HFF-Myc (cell line): ENCODE results near the gene TRABD2B.

Source experiments
- DNase-seq: peaks from one replicate; pipeline ENCODE4 v3.0.0-alpha.2; 2011; ENCODE audit warnings: low read depth; ENCODE audit errors: extremely low read depth
- H3K4me3 ChIP-seq: replicated peaks from 2 replicates; pipeline ENCODE4 v1.5.1; 2011; ENCODE audit warnings: low read depth, mild to moderate bottlenecking, control low read depth, low read length
- TF ChIP-seq, protein P1 (sequence below): IDR thresholded peaks from 2 replicates; pipeline ENCODE4 v1.5.1; 2012; ENCODE audit warnings: mild to moderate bottlenecking, low read depth, low read length, control low read depth; ENCODE audit errors: missing control alignments

TRABD2B gene

DNA sequence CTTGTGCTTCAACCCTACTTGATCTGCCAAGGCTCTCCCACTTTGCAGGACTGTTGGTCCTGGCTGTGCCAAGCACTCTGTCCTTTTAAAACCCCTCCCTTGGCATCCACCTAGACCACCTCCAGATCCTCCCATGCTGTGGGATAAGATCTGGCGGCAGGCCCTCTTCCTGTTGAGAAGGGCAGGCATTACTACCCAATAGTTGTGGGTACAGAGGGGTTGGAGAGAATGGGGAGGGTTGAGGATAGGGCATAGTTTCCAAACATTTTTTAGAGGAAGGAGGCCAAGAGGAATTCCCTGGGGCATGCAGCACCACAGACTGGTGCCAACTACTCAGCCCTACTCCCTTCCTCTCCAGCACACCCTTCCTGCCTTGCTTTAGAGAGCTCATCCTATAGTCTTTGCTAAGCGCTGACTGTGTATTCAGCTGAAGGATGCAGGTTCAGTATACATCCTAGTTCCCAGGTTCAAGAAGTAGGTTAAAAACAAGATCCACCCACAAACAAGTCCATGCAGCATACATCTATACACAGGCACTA, 70.7 kb downstream of the TRABD2B start:
- TF ChIP-seq, protein P1, sequence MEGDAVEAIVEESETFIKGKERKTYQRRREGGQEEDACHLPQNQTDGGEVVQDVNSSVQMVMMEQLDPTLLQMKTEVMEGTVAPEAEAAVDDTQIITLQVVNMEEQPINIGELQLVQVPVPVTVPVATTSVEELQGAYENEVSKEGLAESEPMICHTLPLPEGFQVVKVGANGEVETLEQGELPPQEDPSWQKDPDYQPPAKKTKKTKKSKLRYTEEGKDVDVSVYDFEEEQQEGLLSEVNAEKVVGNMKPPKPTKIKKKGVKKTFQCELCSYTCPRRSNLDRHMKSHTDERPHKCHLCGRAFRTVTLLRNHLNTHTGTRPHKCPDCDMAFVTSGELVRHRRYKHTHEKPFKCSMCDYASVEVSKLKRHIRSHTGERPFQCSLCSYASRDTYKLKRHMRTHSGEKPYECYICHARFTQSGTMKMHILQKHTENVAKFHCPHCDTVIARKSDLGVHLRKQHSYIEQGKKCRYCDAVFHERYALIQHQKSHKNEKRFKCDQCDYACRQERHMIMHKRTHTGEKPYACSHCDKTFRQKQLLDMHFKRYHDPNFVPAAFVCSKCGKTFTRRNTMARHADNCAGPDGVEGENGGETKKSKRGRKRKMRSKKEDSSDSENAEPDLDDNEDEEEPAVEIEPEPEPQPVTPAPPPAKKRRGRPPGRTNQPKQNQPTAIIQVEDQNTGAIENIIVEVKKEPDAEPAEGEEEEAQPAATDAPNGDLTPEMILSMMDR = no peak
- no peak for DNase-seq
- H3K4me3 ChIP-seq = no peak overlapping the region

DNA sequence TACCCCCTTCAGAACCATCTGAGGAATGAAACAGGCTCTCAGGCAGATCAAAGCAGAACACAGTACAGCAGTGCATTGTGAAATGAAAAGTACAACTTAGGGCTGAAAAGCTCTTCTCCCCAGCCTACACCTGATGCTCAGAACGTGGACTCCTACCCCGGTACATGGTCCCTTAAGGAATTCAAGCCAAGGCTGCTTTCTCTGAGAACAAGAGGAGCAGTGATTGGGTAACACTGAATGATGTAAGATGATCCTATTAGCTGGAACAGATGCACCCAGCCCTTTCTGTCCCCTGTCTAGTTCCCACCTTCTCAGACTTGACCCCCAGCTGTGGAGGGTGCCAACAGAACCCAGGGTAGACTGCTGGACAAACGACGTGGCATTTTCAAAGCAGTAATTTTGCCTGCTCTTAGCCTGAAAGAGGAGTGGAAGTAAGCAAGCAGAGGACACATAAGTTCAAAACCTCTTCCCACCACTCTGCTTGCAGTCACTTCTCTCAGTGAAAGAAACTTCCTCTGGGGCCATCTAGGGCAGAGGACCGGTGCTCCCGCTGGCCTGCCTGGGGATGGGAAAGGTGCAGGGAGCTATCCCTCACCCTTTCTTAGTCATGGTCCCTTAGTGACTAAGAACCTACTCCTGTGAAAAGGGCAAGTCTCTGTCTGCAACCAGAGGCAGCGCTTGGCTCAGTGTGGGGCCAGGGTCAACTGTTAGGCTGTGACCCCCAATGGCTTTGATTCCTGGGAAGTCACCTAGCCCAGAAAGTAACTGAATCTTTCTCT, 72.7 kb downstream of the TRABD2B start:
- no peak for DNase-seq
- TF ChIP-seq, protein P1 = no peak
- no peak overlapping the region for H3K4me3 ChIP-seq

DNA sequence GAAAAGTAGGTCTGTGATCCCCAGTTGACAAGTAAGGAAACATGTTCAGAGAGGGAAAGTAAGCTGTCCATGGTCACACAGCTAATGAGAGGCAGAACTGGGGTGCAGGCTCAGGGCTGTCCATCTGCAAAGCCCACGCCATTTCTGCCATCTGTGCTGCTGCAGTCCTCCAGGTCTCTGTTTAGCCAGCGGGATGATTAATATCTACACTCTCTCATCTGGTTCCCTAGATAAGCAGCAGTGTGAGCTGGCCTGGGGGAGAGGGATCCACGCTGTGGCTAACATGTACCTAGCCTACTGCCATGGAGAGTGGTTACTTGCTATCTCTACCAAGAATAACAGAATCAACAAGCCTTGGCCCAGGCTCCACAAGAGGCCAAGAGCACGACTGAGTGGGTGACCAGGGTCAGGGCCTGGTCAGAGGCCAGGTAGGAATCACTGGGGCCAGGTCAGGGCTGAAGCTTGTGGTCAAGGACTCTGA, 75.2 kb downstream of the TRABD2B start:
- no peak overlapping the region for H3K4me3 ChIP-seq
- TF ChIP-seq, protein P1 = no peak
- DNase-seq = no peak

DNA sequence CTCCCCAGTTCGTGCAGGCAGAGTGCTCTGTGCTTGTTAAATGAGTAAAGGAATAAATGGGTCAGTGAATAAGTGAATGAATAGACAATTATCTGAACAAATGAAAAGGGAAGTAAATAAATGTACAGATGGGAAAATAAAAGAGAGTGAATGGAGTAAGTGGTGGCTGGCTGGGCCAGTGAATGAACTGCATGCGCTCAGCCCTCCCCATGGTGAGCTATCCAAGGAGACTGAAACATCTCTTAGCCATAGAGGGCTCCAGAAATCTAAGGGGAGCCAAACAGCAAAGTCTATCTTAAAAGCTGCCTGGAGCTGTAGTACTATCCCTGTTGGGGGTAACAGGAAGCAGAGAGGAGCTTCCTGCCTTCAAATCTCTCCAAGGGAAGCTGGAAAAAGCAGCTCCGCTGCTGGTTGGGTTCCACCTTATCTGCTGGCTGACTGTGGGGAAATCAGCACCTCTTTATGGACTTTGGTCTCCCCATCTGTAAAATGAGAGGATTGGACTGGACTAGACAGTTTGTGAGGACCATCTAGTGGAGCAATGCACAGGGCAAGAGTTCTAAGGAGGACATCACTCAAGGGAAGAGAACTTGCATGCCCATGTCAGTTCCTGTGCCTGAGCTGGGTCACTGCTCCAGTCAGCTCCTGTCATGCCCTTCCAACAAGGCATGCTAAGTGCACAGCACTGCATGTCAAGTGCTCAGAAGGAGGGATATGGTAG, 77.9 kb downstream of the TRABD2B start:
- TF ChIP-seq, protein P1 = no peak
- DNase-seq = no peak
- no peak overlapping the region for H3K4me3 ChIP-seq

DNA sequence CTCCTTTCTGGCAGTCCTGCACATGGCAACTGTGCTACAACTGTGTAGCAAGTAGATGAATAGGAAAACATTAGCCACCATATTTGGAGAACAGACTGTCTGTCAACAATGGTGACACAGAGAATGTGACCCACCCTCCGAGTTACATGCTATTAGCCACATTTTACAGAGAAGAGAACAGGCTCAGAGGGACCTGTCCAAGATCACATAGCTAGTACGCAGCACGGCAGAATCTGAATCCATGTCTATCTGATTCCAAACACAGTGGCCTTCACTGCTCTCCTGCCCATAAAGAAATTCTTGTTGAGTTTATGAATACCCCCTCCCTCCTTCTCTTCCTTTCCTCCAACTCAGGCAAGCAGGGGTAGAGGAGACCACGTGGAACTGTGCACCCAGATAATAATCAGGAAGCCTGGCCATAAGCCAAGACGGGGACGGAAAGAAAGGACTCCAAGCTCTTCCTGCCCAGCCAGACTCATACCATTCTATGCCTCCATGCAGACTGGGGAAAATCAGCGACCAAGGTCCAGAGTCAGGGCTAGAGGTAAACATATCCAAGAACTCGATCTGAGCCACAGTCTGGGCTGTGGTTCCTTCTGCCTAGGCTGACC, 78.8 kb downstream of the TRABD2B start:
- TF ChIP-seq, protein P1 = no peak
- DNase-seq = no peak
- no peak overlapping the region for H3K4me3 ChIP-seq

DNA sequence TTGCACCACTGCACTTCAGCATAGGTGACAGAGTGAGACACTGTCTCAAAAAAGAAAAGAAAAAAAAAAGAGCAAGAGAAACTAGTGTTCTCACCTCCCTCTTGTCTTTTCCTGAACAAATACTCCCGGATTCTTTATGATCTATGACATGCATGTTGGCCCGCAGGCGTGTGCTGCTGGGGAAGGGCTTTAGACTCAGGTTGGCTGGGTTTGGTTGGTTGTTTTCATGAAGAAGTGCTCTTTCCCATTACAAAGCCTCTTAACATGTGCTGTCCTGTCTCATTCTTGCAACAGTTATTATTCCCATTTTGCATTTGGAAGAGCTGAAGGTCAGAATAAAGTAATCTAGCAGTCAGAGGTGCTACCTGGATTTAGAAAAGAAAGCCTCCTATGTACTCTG, 79.5 kb downstream of the TRABD2B start:
- DNase-seq = no peak
- TF ChIP-seq, protein P1 = no peak
- H3K4me3 ChIP-seq = no peak overlapping the region
